Measurements from ENCODE around the gene SH3TC2.
"Not testable (repeated sequence)": the region's sequence is repeated elsewhere in the genome, so short reads cannot be mapped to it uniquely, and the experiment has no call there.

SH3TC2 gene

GRCh38 chr5:149063017-149063687 is at the start of gene SH3TC2:
Gene SH3TC2 (minus strand): TSS chr5:149063062. CDS start chr5:149063022, 40 bp downstream.
- no peak for DNase-seq

GRCh38 chr5:149110406-149110805 is 47.5 kb upstream of the SH3TC2 start:
- DNase-seq: no peak

- no peak for DNase-seq
Measured at GRCh38 chr5:149108651-149109280, 45.9 kb upstream of the SH3TC2 start.

- DNase-seq: no peak
Measured at GRCh38 chr5:149100331-149100730, 37.5 kb upstream of the SH3TC2 start.

GRCh38 chr5:149099920-149100319 is 37.1 kb upstream of the SH3TC2 start:
- no peak for DNase-seq

- no peak for DNase-seq
Measured at GRCh38 chr5:149094996-149095395, 32.1 kb upstream of the SH3TC2 start.

- DNase-seq: no peak
Measured at GRCh38 chr5:149093625-149094024, 30.8 kb upstream of the SH3TC2 start.

GRCh38 chr5:149089796-149090195 is 26.9 kb upstream of the SH3TC2 start:
- DNase-seq: no peak

- DNase-seq: no peak
Measured at GRCh38 chr5:149088686-149089085, 25.8 kb upstream of the SH3TC2 start.

GRCh38 chr5:149083846-149084245 is 21.0 kb upstream of the SH3TC2 start:
- DNase-seq: no peak

- no peak for DNase-seq
Measured at GRCh38 chr5:149082271-149082670, 19.4 kb upstream of the SH3TC2 start.

- DNase-seq: no peak
Measured at GRCh38 chr5:149080294-149080693, 17.4 kb upstream of the SH3TC2 start.

- DNase-seq: no peak
Measured at GRCh38 chr5:149079883-149080282, 17.0 kb upstream of the SH3TC2 start.

GRCh38 chr5:149074071-149074470 is 11.2 kb upstream of the SH3TC2 start:
- not testable (repeated sequence) for DNase-seq

GRCh38 chr5:149073213-149073612 is 10.4 kb upstream of the SH3TC2 start:
- DNase-seq: no peak

- no peak for DNase-seq
Measured at GRCh38 chr5:149072791-149073190, 9.9 kb upstream of the SH3TC2 start.

GRCh38 chr5:149072376-149072775 is 9.5 kb upstream of the SH3TC2 start:
- no peak for DNase-seq

GRCh38 chr5:149071756-149072155 is 8.9 kb upstream of the SH3TC2 start:
- DNase-seq: no peak

- DNase-seq: no peak
Measured at GRCh38 chr5:149071216-149071615, 8.4 kb upstream of the SH3TC2 start.

GRCh38 chr5:149069711-149070110 is 6.8 kb upstream of the SH3TC2 start:
- DNase-seq: no peak

GRCh38 chr5:149063896-149064478 is 1.1 kb upstream of the SH3TC2 start:
- DNase-seq: no peak

GRCh38 chr5:149062371-149063016 is 368 bp downstream of the SH3TC2 start:
- no peak for DNase-seq

- DNase-seq: no peak
Measured at GRCh38 chr5:149061341-149061740, 1.5 kb downstream of the SH3TC2 start.

- DNase-seq: no peak
Measured at GRCh38 chr5:149060325-149060724, 2.5 kb downstream of the SH3TC2 start.
